Type B pancreatic cell (in vitro differentiated cells): ENCODE results near the gene CEBPB. TPM values are rescaled to one million over a fixed set of nuclear protein-coding genes. Genes with fewer than 3 reads are reported as not detected.
A peak's percentile ranks its signal among the peaks of the same experiment; 100 is the strongest.
"Not testable (repeated sequence)": the region's sequence is repeated elsewhere in the genome, so short reads cannot be mapped to it uniquely, and the experiment has no call there.

Experiments
- DNase-seq: peaks from one replicate; pipeline ENCODE4 v3.0.0; 2021; ENCODE audit warnings: mixed read lengths; ENCODE audit not compliant: unreplicated experiment; ENCODE audit errors: extremely low spot score
- H3K27ac Mint-ChIP-seq: 2 replicates; pipeline ENCODE4 v1.8.0; 2021; ENCODE audit warnings: mild to moderate bottlenecking, mixed read lengths
- H3K27me3 Mint-ChIP-seq: 2 replicates; pipeline ENCODE4 v1.8.0; 2021; ENCODE audit warnings: mixed read lengths
- H3K36me3 Mint-ChIP-seq: 2 replicates; pipeline ENCODE4 v1.8.0; 2021; ENCODE audit warnings: mixed read lengths
- H3K4me1 Mint-ChIP-seq: one replicate; pipeline ENCODE4 v1.8.0; 2021; ENCODE audit warnings: mixed read lengths; ENCODE audit not compliant: unreplicated experiment
- H3K4me3 Mint-ChIP-seq: 2 replicates; pipeline ENCODE4 v1.8.0; 2021; ENCODE audit warnings: mild to moderate bottlenecking, mixed read lengths
- H3K9me3 Mint-ChIP-seq: 2 replicates; pipeline ENCODE4 v1.8.0; 2021; ENCODE audit warnings: mixed read lengths
- total RNA-seq: library from RNA; stranded (reverse); gene quantifications from 2 replicates; pipeline ENCODE4 v1.2.1, GENCODE V29; 2021; ENCODE audit warnings: low replicate concordance
- TF ChIP-seq, protein P1 (sequence below): fragments of 200-600 bp; sonication (generic); conservative IDR thresholded peaks from 2 replicates; pipeline ENCODE4 v1.5.0; 2021; ENCODE audit warnings: antibody characterized with exemption, mild to moderate bottlenecking

Gene CEBPB
- total RNA-seq, 1 donor from 2014 or later, result 23.0 TPM

DNA sequence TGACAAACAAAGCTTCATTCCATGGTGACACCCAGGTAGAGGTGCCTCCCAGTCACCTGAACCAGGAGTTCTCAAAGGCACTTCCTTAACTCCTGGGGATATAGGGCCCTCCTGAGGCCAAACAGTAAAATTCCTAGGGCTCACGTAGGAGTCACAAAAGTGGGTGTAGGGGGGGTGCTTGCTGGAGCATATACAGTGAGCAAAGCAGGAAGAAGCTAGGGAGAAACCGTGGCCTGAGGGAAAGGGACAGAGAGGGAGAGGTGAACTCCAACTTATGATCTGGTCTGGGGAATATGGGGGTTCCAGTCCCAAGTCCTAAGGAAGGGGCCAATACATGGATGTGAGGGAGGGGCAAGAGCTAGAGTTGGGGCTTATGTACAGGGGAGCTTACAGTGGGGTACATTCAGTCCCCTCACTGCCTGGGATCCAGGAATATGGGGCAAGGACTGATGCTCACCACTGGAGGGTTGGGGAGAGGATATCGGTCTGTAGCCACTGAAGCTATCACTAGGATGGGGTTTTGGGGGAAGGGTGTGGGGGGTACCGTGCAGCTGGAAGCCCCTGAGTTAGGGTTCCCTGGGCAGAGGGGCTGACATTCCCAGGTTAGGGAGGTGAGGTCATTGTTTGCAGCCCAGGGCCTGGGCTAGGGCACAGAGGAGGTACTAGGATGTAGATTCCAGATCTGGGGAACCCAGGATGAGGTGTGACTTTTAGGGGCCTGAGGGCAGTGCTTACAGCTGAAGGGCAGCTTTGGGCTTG lies 38.1 kb upstream of the CEBPB start:
- H3K4me1 Mint-ChIP-seq, result peaks cover 38% of the 10 kb centered on the region
- peak overlapping the region; percentile 95 for H3K4me3 Mint-ChIP-seq
- TF ChIP-seq, protein P1, sequence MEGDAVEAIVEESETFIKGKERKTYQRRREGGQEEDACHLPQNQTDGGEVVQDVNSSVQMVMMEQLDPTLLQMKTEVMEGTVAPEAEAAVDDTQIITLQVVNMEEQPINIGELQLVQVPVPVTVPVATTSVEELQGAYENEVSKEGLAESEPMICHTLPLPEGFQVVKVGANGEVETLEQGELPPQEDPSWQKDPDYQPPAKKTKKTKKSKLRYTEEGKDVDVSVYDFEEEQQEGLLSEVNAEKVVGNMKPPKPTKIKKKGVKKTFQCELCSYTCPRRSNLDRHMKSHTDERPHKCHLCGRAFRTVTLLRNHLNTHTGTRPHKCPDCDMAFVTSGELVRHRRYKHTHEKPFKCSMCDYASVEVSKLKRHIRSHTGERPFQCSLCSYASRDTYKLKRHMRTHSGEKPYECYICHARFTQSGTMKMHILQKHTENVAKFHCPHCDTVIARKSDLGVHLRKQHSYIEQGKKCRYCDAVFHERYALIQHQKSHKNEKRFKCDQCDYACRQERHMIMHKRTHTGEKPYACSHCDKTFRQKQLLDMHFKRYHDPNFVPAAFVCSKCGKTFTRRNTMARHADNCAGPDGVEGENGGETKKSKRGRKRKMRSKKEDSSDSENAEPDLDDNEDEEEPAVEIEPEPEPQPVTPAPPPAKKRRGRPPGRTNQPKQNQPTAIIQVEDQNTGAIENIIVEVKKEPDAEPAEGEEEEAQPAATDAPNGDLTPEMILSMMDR, result no peak
- H3K36me3 Mint-ChIP-seq, result no peaks in the 10 kb centered on the region
- DNase-seq, result no peak
- no peaks in the 10 kb centered on the region for H3K27me3 Mint-ChIP-seq
- H3K9me3 Mint-ChIP-seq, result no peaks in the 10 kb centered on the region
- peak overlapping the region; percentile 98 for H3K27ac Mint-ChIP-seq

DNA sequence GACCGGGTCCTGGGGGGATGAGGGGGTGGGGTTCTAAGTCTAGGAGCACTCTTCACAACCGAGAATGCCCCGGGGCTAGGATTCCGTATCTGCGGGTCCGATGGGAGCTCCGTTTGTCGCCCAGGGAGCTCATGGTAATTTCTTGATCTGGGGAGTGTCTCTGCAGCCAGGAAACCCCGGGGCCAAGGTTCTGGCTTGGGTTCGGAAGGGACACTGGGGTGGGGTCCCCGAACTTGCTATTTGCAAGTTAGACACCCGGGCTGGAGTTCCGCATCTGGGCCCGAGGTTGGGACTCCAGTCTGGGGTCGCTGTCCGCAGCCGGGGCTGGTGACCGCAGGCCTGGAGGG lies 37.5 kb upstream of the CEBPB start:
- Mint-ChIP-seq H3K27me3 (no peaks in the 10 kb centered on the region), H3K27ac (peak overlapping the region; percentile 98), H3K4me3 (peak overlapping the region; percentile 95), H3K9me3 (no peaks in the 10 kb centered on the region), H3K36me3 (no peaks in the 10 kb centered on the region), H3K4me1 (peaks cover 37% of the 10 kb centered on the region)
- no peak for DNase-seq
- TF ChIP-seq, protein P1, result peak; percentile 15

DNA sequence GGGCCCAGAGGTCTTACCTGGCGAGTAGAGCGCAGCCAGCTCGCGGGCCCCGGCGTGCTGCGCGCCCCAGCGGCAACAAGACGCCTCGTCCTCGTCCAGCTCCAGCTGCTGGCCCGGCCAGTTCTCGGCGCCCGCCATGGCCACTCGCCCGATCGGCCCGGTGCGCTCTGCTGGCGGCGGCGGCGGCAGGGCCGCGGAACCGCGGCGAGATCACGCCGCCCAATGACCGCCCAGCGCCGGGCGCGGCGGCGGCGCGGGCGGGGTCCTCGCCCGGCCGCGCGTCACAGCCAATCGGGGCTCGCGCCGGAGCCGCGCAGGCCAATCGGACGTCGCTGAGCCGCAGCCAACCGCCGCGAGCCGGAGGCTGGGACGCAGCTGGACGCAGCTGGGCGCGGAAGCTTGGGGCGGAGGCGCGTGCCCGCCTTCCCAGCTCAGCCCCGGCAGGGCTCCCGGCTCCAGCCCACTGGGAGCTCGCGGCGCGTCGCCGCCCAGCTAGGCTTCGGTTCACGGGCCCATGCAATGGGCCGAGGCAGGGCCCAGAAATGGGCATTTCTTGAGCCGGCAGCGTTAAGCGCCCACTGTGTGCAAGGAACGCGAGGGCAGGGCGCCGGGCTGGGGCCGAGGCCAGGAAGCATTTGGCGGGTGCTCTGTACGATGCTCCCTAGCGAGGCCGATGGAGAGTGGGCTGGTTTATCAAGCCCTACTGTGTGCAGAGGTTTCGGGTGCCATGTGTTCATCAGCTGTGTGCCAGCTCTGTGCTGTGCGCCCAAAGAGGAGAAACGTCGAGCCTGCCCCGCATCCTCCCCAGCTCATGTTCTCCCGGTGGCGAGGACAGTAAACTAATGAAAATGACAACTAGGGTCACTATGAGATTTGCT lies 36.9 kb upstream of the CEBPB start, which contains the start of gene PEDS1:
TSS of gene PEDS1 (minus strand) at position 224 of the 878 bp plus-strand sequence. CDS start at position 138, 86 bp downstream.
- TF ChIP-seq, protein P1, result no peak
- Mint-ChIP-seq H3K36me3 (no peaks in the 10 kb centered on the region), H3K4me1 (peaks cover 37% of the 10 kb centered on the region), H3K27me3 (no peaks in the 10 kb centered on the region), H3K27ac (peak within 1 kb of the TSS; percentile 98), H3K4me3 (peak within 1 kb of the TSS; percentile 95), H3K9me3 (no peaks in the 10 kb centered on the region)
- DNase-seq, result peak; percentile 93

DNA sequence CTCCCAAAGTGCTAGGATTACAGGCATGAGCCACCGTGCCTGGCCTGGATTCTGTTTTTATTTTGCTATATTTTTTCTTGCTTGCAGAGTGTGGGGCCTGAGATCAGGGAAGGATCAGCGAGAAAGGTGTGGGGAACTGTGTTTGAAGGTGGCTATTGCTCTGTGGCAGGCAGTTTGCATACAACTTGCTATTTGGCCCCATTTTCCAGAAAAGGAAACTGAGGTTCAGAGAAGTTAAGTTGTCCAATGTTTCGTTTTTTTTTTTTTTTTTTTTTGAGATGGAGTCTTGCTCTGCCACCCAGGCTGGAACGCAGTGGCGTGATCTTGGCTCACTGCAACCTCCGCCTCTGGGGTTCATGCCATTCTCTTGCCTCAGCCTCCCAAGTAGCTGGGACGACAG lies 29.1 kb upstream of the CEBPB start:
- H3K9me3 Mint-ChIP-seq, H3K27me3 Mint-ChIP-seq, DNase-seq, H3K27ac Mint-ChIP-seq, H3K36me3 Mint-ChIP-seq, H3K4me3 Mint-ChIP-seq: not testable (repeated sequence)
- H3K4me1 Mint-ChIP-seq, result peaks cover 24% of the 10 kb centered on the region

DNA sequence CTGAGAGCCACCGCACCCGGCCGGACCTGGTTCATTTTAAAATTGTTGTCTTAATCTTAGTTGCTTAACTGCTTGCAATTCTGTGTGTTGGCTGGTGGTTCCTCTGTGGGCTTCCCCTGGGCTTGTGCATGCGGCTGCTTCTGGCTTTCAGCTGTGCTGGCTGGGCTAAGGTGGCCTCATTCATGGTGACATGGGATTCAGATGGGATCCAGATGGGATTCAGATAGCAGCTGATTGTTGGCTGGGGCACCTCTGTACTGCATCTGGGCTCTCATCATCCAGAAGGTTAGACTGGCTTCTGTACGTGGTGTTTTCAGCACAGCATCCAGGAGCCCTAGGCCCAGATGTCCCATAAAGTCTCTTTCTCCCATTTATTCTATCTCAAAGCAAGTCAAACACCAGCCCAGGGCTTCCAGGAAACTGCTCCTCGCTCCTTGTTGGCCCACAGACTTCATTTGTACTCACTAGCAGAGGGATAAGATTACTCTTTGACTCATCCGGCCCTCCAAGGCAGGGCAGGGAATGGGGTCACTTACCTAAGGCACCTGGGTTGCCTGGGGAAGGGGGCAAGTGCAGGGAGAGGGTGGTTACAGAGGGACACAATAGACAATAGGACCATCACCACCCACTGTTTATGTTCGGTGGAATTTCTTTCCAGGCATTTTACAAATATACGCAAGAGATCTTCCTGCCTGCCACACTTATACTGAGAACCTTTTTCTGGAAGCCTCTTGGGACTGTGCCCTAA lies 26.9 kb upstream of the CEBPB start:
- Mint-ChIP-seq H3K9me3 (no peaks in the 10 kb centered on the region), H3K4me1 (peaks cover 24% of the 10 kb centered on the region), H3K27ac (peak overlapping the region; percentile 65), H3K4me3 (peak overlapping the region; percentile 41), H3K27me3 (no peaks in the 10 kb centered on the region), H3K36me3 (no peaks in the 10 kb centered on the region)
- DNase-seq, result no peak
- TF ChIP-seq, protein P1, result no peak
